HG03354 (cell line): Measurements from ENCODE around the gene NPEPL1.

Experiments used
- ATAC-seq: cut with Tn5 transposase; IDR thresholded peaks from one replicate; pipeline ENCODE4 v1.9.1; 2021; ENCODE audit warnings: mild to moderate bottlenecking; ENCODE audit not compliant: unreplicated experiment, poor library complexity, severe bottlenecking

Gene NPEPL1

GRCh38 chr20:58656831-58657230 is 35.8 kb upstream of the NPEPL1 start:
- ATAC-seq = no peak

- ATAC-seq = no peak
Observed at GRCh38 chr20:58657262-58657661, 35.3 kb upstream of the NPEPL1 start.

- ATAC-seq = no peak
Observed at GRCh38 chr20:58657986-58658385, 34.6 kb upstream of the NPEPL1 start.

GRCh38 chr20:58658760-58659159 is 33.8 kb upstream of the NPEPL1 start:
- no peak for ATAC-seq

GRCh38 chr20:58659841-58660240 is 32.8 kb upstream of the NPEPL1 start:
- ATAC-seq = no peak

DNA sequence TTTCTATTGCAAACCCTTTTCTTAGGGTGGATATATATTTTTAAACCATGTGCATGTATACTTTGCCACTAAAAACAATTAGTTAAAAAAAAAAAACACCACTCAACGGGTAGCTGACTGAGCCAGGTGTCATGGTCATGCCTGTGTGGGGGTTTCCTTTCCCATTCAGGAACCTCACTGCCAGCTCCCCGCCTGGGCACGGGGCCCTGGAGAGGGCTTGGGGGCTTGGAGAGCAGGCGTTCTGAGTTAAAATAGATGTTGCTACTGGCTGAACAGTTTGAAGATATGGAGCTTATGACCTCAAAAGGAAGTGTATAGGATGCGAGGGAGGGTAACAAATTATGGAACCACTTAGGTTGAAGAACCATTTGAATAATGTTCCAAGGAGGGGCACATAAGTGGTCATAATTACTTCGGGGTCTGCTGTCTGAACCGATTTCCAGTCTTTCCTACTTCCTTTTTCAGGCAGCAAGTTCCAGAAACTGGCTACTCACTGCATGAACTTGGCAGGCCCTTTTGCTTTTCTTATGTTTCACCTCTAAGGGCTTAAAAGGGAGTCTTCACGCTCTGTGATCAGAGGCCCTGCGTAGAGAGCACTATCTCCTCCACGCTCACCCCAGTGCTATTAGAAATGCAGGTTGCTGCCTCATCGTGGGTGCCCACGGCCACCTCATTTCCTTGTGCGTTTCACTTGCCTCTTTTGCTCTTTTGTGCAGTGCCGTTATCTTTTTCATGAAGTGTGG is 31.6 kb upstream of the NPEPL1 start:
- no peak for ATAC-seq

- ATAC-seq = no peak
Observed at GRCh38 chr20:58661598-58662473, 30.8 kb upstream of the NPEPL1 start.

GRCh38 chr20:58664331-58664730 is 28.3 kb upstream of the NPEPL1 start:
- ATAC-seq = no peak

- no peak for ATAC-seq
Observed at GRCh38 chr20:58664883-58665282, 27.7 kb upstream of the NPEPL1 start.

- ATAC-seq = no peak
Observed at GRCh38 chr20:58665606-58666005, 27.0 kb upstream of the NPEPL1 start.

- no peak for ATAC-seq
Observed at GRCh38 chr20:58666702-58667101, 25.9 kb upstream of the NPEPL1 start.

- ATAC-seq = no peak
Observed at GRCh38 chr20:58667975-58668374, 24.6 kb upstream of the NPEPL1 start.

- no peak for ATAC-seq
Observed at GRCh38 chr20:58668901-58669286, 23.7 kb upstream of the NPEPL1 start.

DNA sequence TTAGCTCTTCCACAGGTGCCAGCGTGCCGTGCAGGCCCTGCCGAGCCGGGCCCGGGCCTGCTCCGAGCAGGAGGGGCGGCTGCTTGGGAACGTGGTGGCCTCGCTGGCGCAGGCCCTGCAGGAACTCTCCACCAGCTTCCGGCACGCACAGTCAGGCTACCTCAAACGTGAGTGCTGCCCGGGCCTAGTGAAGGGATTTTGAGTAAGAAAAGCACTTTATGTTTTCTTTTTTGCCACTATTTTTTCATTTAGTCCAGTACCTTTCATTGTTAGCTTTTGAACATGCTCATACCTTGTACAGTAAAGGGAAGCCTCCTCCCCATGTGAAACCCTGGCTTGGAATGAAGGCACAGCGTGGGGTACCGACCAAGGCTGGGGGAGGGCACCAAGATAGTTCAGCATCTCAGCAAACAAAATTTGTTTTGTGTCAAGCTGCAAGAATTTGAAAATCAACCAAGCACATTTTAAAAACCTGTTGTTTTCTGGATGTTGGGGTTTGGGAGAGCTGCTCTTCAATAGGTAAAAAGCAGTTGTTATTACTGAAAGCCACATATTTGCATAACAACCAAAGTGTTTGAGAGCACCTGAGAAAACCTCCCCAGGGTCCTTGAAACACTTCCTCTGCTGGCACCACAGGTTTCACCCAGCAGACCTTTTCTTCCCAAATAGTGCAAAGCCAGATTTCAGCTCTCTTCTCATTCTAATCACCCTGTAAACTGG is 23.2 kb upstream of the NPEPL1 start:
- peak; percentile 79 for ATAC-seq

- ATAC-seq = no peak
Observed at GRCh38 chr20:58670102-58670501, 22.5 kb upstream of the NPEPL1 start.

- ATAC-seq = no peak
Observed at GRCh38 chr20:58670659-58671058, 21.9 kb upstream of the NPEPL1 start.

GRCh38 chr20:58673119-58673518 is 19.5 kb upstream of the NPEPL1 start:
- ATAC-seq = no peak

DNA sequence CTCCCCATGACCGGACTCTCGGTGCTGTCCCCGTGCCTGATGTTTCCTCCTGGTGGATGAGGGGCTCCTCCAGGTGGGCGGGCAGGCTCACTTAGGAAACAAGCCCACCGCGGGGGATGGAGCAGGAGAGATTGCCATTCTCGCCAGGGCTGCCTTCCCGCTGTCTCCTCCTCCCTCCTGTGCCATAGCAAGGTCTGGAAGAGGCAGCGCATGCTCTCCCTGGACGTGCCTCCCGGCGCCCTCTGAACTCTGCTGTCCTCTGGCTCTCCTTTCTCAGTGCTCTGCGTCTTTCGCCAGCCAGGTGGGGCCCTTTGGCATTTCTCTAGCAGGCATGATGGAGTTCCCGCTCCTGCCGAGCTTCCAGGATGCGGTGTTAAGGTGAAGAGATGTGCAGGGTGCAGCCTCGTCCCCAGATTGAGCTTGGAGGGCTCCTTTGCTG is 17.4 kb upstream of the NPEPL1 start:
- ATAC-seq = no peak

GRCh38 chr20:58675641-58676040 is 17.0 kb upstream of the NPEPL1 start:
- ATAC-seq = no peak

GRCh38 chr20:58676161-58676560 is 16.4 kb upstream of the NPEPL1 start:
- ATAC-seq = no peak
